HG03103 (cell line): ENCODE results near the gene SPATS2.
"Not testable (repeated sequence)": the region's sequence is repeated elsewhere in the genome, so short reads cannot be mapped to it uniquely, and the experiment has no call there.

Experiments
- ATAC-seq: cut with Tn5 transposase; IDR thresholded peaks from one replicate; pipeline ENCODE4 v1.9.1; 2021; ENCODE audit warnings: low read depth; ENCODE audit not compliant: unreplicated experiment

SPATS2 gene

DNA sequence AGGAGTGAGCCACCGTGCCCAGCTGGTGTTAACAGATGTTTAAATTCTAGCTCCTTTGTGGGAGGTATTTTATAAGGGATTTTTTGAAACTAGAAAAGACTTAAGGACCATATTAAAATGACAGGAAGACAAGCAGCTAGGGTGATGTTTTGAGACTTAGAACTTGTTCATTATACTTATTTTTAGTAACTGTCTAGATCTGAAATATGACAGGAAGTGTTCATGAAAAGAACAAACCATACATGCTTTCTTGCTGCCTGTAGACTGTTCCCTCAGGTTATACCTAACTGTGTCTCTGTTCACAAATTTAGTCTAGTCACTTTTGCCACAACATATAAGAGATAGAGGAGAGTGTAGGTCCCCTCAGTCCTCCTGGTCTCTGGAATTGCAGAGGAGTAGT lies 134.6 kb downstream of the SPATS2 start:
- ATAC-seq: no peak

DNA sequence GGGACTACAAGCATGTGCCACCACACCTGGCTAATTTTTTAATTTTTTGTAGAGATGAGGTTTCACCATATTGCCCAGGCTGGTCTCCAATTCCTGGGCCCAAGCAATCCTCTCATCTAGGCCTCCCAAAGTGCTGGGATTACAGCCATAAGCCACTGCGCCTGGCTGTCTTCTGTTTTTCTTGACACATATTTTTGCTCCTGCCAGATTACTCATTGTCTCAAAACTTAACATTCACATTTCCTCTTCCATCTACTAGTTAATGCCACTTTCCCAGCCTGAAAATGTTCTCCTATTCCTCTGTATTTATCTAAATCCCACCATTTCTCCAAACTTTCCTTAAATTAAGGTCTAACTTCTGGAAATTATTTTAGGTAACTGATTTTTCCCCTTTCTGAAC lies 135.3 kb downstream of the SPATS2 start:
- no peak for ATAC-seq

DNA sequence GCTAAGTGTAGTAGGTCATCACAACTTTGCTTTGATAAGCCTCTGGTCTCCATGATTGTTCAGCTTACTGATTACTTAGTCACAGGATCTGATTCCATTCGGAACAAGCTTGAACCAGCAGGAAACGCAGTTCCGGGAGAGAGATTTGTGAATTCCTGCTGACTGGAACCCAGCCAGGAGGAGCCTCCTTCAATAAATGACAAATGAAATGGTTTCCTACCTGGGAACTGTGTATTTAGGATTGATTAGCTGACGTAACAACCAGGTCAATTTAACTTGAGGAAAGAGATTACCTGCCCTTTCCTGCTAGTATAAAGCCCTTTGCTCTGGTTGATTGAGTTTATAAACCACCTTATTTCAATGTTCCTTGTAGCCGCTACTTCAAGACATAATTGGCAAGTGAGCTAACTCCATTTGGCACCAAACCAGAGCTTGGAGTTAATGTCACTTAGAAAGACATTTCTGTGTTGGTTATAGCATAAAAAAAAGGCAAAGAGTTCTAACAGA lies 136.5 kb downstream of the SPATS2 start:
- no peak for ATAC-seq

DNA sequence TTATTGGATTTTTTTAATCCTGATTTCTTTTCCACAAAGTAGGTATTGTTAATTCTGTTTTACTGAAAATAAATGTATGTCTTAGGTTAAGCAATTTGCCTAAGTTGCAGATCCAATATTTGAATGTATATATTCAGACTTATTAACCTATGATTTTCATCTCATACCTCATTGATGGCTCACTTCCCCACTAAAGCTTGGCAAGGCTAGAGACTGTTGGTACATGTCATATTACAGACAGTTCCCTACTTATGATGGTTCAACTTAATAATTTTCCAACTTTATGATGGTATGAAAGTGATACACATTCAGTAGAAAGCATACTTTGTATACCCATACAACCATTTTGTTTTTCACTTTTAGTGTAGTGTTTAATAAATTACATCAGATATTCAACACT lies 138.4 kb downstream of the SPATS2 start:
- ATAC-seq: no peak

DNA sequence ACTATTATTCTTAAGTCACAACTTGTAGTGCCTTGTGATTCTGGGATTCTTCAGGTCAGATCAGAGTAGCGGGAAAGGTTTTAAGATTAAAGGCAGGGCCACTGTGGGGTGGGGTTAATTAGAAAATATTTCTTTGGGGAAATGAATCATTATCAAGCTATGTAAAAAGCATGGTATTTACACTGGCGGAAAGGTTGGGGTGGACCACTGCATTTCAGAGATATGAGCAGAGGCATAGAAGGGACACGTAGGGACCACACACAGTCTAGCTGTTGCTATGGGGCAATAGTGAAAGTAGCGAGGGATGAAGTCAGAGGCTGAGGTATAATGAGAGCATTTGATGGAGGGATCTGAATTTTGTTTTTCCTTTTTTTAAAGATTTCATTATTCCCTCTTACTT lies 139.9 kb downstream of the SPATS2 start:
- ATAC-seq: no peak

DNA sequence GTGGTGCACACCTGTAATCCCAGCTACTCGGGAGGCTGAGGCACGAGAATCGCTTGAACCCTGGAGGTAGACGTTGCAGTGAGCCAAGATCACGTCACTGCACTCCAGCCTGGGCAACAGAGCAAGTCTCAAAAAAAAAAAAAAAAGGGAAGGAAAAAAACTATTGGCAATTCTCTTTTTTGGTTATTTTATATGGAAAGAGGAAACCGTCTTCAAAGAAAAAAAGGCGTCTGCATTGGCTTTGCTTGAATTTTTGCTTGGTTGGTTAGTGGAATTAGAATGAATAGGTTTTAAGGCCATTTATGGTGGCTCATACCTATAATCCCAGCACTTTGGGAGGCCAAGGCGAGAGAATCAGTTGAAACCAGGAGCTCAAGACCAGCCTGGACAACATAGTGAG lies 142.4 kb downstream of the SPATS2 start:
- ATAC-seq: not testable (repeated sequence)

DNA sequence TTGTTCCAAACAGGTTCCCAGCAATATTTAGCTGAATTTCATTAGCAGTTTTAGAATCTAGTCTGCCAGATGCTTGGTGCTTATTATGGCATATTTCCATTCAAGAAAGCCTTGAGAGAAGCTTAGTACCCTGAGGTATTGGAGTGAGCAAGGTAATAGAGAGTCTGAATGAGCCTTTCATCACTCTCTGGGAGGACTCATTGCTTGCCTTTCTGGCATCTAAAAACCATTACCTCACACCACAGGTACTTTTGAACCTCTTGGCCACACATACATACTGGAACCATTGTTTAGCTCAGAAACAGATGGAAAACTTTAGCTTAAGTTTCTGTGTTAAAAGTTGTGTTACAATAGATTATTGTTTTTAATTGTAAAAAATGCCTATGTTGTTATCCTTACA lies 144.1 kb downstream of the SPATS2 start:
- ATAC-seq: no peak

DNA sequence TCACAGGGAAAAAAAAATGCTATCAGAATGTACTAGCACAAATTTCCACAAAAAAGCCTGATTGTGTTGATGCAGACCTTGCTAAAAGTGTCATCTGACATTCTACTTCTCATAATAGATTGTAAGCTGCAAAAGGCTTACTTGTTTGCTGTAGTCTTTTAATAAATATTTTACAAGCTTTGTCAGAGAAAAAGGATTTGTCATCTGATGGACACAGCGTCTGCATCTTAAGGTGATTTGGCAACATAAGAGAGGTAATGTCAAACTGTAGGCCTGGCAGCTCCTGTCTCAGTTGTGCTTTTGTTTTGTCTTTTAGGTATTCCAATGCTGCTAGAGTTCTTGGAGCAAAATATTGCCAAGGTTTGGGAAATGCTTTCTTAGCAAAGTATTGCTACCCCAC lies 145.3 kb downstream of the SPATS2 start:
- no peak for ATAC-seq

DNA sequence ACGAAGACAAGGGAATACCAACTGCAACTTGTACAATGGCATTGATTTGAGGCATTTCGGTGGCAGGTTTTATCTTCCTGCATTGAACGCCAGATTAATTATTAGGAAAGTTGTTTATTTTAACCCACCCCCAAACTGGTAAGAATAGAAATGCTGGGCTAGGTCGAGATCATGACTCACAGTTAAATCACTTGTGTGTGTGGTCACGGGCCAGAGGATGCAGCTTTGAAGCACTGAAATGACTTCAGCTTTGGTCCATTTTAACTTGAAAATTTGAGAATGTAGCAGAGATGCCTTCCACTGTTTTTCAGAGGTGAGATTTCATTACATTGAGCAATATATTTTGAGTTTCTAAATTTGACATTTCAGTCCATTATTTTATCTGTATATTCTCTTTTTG lies 148.0 kb downstream of the SPATS2 start:
- ATAC-seq: no peak

DNA sequence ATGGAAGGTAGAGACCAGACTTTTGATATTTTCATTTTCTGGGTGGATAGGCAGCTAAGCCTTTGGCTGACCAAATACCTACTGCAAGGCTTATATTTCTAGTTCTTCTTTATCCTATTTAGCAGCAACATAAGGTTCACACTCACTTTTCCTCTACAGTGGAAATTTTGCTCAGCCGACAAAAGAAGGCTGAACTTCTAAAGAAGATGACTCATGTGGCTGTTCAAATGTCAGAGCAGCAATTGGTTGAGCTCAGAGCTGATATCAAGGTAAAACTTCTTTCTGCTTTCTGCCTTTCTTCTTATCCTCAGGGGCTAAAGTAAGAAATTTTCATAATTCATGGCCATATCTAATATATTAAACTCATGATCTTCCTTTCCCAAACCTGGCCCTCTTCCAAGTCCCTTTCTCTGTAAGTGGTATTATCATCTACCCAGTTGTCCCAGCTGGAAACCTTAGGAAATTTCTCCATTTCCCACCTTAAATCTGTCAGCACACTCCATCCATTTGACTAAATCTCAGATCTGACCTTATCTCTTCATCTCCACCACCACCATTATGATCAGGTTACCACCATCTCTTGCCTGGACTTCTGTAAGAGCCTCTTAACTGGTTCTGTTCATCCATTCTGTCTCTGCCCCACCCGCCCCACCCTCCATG lies 151.8 kb downstream of the SPATS2 start:
- ATAC-seq: no peak

DNA sequence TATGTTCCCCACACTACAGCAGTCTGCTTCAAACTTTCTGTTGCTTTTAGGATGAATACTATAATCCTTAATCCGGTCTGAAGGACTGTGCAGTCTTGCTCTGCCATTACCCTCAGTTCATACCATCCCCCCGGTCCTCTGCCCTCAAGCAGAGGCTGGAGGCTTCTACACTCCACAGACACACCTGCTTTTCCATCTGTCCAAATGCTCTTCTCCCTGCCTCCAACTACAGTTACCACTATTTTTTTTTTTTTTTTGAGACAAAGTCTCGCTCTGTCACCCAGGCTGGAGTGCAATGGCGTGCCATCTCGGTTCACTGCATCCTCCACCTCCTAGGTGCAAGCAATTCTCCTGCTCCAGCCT lies 152.3 kb downstream of the SPATS2 start:
- ATAC-seq: no peak

DNA sequence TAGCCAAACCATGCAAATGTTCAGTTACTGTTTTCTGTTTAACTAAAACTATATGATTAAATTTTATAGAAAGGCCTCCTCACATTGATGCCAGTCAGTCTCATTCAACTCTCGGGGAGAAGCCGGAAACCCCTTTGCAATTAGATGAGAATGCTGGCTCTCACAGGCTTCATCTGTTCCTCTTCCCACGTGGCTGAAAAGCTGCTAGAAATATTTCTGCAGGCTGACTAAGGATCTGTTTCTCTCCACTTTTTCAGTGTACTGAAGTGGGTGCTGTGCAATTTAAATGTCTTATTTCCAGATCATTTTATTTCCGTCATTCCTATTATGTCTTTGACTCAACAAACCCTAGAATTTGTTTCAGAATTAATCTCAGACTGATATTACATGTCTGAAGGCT lies 154.1 kb downstream of the SPATS2 start:
- ATAC-seq: no peak

DNA sequence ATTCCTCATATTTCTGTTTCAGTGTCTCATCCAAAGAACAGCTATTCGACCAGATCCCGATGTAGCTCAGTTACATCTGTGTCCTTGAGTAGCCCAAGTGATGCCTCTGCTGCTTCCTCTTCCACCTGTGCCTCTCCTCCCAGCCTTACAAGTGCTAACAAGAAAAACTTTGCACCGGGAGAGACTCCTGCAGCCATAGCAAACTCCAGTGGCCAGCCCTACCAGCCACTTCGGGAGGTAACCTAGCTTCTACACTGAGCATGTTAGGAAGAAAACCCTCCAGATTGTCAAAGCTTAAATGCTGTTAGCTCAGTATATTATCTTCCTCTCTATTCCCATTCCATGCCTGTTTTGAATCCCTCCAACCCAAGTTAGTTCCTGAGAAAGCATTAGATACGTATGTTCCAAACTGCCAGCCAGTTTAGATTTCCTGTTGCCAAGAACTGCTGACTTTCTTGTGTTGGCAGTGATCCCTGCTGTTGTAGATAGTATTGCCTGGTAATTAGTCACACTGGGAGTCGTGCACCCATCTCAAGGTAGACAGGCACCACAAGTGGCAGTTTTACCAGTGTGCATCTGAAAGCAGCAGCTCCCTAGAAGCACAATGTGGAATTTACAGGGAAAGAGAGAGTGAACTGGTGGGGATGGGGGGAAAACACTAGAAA lies 157.5 kb downstream of the SPATS2 start:
- ATAC-seq: no peak

DNA sequence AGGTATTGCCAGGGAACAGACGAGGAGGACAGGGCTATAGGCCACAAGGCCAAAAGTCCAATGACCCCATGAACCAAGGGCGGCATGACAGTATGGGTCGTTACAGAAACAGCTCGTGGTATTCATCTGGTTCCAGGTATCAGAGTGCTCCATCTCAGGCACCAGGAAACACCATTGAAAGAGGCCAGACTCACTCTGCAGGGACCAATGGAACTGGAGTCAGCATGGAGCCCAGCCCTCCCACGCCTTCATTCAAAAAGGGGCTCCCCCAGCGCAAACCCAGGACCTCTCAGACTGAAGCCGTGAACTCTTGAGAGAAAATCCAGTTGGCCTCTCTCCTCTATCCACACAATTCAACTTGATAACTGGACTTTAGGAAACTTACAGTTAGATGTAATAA lies 158.7 kb downstream of the SPATS2 start:
- no peak for ATAC-seq

DNA sequence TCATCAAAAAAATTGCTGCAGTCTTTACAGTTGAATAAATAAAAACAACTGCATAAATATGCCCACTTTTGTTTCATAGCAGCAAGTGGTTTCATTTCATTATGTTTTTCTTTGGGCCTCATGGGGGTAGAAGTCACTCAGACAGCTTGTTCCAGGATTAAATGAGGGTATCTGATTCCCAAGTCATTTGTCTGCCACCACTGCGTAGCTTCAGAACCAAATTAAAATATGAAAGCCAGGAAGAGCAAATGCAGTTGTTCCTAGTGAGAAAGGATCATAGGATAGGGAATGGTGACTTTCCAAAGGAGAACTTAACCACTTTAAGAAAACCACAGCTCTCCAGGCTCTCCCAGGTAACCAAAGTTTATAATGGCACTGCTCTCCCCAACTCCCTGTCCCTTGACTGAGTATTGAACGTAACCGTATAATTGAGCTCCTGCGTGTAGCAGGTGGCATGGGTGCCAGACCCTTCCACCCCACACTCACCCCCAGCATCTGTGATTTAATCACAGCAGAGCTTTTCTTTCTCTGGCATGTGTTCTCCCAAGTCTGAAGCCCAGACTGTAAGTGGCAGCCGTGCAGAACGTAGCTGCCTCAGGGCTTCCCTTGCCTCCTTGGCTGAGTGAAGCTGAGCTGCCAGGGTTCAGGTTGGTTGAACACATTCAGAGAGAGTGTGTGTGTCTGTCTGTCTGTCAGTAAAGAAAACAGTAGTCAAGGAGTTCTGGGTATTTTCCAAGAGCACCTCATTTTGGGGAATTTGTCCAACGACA lies 160.3 kb downstream of the SPATS2 start:
- ATAC-seq: no peak

DNA sequence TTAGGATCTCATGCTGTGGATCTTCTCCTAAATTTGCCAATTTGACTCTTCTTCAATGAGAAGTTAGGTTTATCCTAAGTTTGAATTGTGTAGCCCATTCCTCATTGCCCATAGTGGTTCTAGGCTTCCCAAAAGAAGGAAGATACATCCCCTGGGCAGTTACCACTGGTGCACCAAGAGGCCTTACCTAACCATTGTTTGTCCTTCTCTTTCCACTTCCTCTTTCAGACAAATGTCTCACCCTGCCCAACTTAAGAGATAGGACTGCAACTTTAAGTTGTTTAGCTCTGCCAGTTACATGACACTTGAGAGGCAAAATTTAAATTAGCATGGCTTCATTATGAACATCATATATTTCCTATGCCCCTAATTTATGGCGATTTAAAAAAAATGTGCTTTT lies 162.2 kb downstream of the SPATS2 start:
- no peak for ATAC-seq

DNA sequence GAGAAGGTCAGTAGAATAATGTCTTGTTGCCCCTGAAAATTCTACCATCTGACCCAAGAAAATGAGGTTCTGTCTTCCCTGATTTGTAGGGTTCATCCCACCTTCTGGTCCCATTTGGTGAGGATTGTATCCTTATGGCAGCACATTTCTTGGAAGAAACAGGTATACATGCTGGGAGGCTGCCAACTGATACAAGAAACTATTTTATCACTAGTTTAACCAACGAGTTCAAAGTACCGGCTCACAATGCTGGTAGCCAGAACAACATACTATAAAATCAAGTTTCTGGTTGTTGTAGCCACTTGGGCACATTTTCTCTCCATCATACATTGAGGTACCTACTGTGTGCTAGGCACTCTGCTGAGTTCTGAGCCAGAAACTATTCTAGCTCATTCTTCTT lies 164.5 kb downstream of the SPATS2 start:
- ATAC-seq: no peak

DNA sequence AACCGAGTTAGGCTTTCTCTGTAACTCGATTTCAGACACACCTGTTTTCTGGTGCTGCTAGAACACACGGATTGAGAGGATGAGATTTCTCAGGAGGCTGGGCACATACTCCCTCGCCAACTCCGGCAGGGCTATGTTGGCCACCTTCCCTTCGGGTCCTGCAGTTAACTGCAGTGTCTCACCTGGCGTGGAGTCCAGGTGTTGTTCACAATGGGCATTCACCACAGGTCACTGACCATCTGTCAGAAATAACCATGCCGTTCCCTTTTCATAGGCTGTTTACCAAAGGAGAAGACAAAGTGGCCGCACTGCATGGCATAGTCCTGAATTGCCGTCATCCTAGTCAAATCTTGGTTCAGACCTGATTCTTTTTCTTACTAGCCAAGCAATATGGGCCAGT lies 166.1 kb downstream of the SPATS2 start:
- ATAC-seq: no peak

DNA sequence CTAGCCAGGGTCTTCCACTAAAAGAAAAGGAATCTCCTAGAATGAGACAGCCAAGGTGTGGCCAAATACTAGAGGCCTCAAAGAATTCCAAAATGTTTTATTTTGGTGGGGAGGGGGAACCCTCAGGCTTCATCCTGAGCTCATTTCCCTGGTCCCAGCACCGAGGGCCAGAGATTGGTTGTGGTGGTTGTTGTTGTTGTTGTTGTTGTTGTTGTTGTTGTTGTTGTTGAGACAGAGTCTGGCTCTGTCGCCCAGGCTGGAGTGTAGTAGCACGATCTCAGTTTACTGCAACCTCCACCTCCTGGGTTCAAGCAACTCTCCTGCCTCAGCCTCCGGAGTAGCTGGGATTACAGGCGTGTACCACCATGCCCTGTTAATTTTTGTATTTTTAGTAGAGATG lies 166.9 kb downstream of the SPATS2 start:
- ATAC-seq: not testable (repeated sequence)

DNA sequence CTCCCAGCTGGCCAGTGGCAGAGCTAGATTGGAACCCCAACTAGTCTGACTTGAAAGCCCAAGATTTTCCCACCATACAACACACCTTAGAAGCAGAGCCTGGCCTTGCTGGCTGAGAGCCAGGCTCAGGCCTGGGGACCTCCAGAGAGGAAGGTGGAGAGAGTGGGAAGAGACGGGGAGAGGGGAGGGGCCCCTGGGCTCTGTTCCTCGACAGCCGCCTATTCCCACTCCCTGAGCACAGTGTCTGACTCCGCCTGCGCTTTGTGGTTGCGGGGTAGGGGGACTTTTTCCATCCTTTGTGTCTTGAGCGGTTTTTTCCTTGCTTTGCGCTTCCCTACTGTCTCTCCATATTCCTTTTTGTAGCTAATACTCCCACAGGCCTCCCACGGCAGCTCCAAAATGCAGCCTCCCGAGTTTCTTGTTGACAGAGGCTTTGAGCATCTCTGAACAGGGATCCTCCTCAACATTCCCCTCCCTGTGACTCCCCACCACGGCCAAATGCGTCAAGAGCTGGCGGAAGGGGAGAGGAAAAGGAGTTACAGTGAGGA lies 167.5 kb downstream of the SPATS2 start:
- ATAC-seq: no peak

DNA sequence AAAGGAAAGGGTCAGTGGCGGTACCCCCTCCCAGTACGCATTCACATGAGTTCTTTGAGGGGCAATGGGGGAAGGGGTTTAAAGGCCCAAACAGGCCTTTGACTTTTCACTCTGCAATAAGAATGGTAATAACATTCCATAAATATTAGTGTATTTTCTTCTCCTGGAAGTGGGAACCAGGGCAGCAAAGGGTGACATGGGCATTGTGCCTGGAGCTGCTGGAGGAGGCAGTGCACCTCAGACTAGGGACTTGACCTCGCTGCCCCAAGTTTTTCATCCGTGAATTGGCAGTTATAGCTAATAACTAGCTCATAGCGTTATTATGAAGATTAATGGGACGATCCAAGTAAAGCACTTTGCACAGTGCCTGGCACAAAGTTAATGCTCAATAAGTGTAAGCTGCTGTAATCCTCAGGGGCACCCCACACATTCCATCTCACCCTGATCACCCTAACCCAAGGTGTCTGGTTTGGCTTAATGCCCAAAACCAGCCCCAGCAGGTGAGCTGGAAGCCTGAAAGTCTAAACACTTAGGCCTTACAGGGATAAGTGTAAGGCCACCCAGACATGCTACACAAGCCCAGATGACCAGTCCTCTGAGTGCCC lies 168.8 kb downstream of the SPATS2 start:
- ATAC-seq: no peak
